Left ventricle myocardium inferior (tissue), 1 donor: ENCODE data around the gene ZNF609. TPM values are rescaled to one million over a fixed set of nuclear protein-coding genes. Genes with fewer than 3 reads are reported as not detected.
A peak's percentile ranks its signal among the peaks of the same experiment; 100 is the strongest.

Experiments
- DNase-seq: peaks from one replicate; pipeline ENCODE4 v3.0.0-alpha.2; 2020
- H3K27ac ChIP-seq: fragments of 200-600 bp; replicated peaks from 2 replicates; pipeline ENCODE4 v1.8.0; 2021
- H3K27me3 ChIP-seq: fragments of 200-600 bp; 2 replicates; pipeline ENCODE4 v1.8.0; 2021; ENCODE audit warnings: low read depth
- H3K36me3 ChIP-seq: fragments of 200-600 bp; 2 replicates; pipeline ENCODE4 v1.8.0; 2021
- H3K4me1 ChIP-seq: fragments of 200-600 bp; 2 replicates; pipeline ENCODE4 v1.8.0; 2021
- H3K4me3 ChIP-seq: fragments of 200-600 bp; 2 replicates; pipeline ENCODE4 v1.8.0; 2021; ENCODE audit warnings: mild to moderate bottlenecking, moderate library complexity
- H3K9me3 ChIP-seq: fragments of 200-600 bp; replicated peaks from 2 replicates; pipeline ENCODE4 v1.8.0; 2021
- intact Hi-C: fragments of 100-400 bp; cut with micrococcal nuclease; formaldehyde crosslinking; loops from one replicate; pipeline ENCODE4 v1.11.0; 2022
- total RNA-seq: library from RNA; stranded (reverse); fragmentation: NEBNext Ultra II Directional; extraction: Animal tissue kit (Norgen Biotek cat#: 25700); gene quantifications from one replicate; pipeline ENCODE4 v1.2.1, GENCODE V29; 2021
- TF ChIP-seq, protein P1 (sequence below): fragments of 200-600 bp; IDR thresholded peaks from 2 replicates; pipeline ENCODE4 v1.8.0; 2021; ENCODE audit warnings: antibody characterized with exemption, mild to moderate bottlenecking, borderline replicate concordance
- donor health status: DM: no; HTN: yes; CAD: no; lungs with severe emphysema.

ZNF609 gene
- total RNA-seq, 1 donor from 2014 or later = 14.7 TPM

- intact Hi-C loops = no loop called here
- peaks cover 15% of the 10 kb centered on the region for H3K4me1 ChIP-seq
- TF ChIP-seq, protein P1, sequence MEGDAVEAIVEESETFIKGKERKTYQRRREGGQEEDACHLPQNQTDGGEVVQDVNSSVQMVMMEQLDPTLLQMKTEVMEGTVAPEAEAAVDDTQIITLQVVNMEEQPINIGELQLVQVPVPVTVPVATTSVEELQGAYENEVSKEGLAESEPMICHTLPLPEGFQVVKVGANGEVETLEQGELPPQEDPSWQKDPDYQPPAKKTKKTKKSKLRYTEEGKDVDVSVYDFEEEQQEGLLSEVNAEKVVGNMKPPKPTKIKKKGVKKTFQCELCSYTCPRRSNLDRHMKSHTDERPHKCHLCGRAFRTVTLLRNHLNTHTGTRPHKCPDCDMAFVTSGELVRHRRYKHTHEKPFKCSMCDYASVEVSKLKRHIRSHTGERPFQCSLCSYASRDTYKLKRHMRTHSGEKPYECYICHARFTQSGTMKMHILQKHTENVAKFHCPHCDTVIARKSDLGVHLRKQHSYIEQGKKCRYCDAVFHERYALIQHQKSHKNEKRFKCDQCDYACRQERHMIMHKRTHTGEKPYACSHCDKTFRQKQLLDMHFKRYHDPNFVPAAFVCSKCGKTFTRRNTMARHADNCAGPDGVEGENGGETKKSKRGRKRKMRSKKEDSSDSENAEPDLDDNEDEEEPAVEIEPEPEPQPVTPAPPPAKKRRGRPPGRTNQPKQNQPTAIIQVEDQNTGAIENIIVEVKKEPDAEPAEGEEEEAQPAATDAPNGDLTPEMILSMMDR = no peak
- no peaks in the 10 kb centered on the region for H3K9me3 ChIP-seq
- peak; percentile 52 for DNase-seq
- no peak overlapping the region for H3K4me3 ChIP-seq
- H3K36me3 ChIP-seq = peaks cover 30% of the 10 kb centered on the region
- H3K27me3 ChIP-seq = no peaks in the 10 kb centered on the region
- no peak overlapping the region for H3K27ac ChIP-seq
Measured at GRCh38 chr15:64452988-64453688, 7.2 kb upstream of the ZNF609 start.

GRCh38 chr15:64453689-64454037 is 6.7 kb upstream of the ZNF609 start:
- no peak overlapping the region for H3K4me3 ChIP-seq
- H3K27ac ChIP-seq = no peak overlapping the region
- intact Hi-C loops = no loop called here
- DNase-seq = no peak
- TF ChIP-seq, protein P1 = no peak
- H3K27me3 ChIP-seq = no peaks in the 10 kb centered on the region
- H3K36me3 ChIP-seq = peaks cover 25% of the 10 kb centered on the region
- H3K4me1 ChIP-seq = peaks cover 15% of the 10 kb centered on the region
- H3K9me3 ChIP-seq = no peaks in the 10 kb centered on the region

DNA sequence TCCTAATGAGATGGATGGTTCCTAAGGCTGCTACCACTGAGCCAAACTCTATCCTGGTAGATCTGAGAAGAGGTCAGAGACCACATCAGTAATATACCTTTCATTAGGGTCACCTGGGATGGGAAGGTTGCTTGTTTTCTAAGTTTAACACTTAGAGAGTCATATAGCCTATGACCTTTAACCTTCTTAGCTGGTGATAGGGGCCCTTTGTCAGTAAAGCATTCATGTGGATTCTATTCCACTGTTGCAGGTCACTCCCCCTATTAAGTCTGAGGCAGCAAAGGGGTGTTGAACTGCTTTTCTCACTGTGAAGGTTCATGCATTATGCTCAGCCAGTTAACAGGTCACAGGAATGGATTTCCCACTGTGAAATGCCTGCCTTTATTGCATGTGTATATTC is 6.1 kb upstream of the ZNF609 start:
- peaks cover 15% of the 10 kb centered on the region for H3K4me1 ChIP-seq
- H3K27ac ChIP-seq = no peak overlapping the region
- intact Hi-C loops = no loop called here

DNA sequence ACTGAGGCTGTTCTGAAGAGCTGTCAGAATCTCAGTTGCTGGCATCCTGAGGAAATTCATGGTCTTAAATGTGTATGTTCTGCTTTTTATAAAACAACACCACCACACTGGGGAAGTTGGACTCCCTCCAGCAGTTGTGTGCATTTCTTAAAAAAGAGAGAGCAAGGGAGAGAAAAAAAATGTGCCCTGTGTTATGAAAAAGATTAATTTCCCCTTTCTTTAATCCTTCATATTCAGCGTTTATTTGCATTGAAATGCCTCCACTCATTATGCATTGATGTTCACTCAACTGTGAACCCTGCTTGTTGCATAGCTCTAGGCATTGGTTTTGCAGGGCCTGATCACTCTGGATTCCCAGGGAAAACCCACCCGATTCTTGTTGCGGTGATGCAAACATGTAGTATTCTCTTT is 4.4 kb upstream of the ZNF609 start:
- intact Hi-C loops = no loop called here
- no peak for DNase-seq
- peaks cover 22% of the 10 kb centered on the region for H3K4me1 ChIP-seq

More for the DNA sequence above, 6.1 kb upstream of the ZNF609 start:
- H3K36me3 ChIP-seq = peaks cover 19% of the 10 kb centered on the region
- H3K4me3 ChIP-seq = no peak overlapping the region
- TF ChIP-seq, protein P1 = no peak
- no peak for DNase-seq
- H3K27me3 ChIP-seq = no peaks in the 10 kb centered on the region
- no peaks in the 10 kb centered on the region for H3K9me3 ChIP-seq

GRCh38 chr15:64456634-64457108 is 3.7 kb upstream of the ZNF609 start:
- Histone ChIP-seq H3K27ac (peak overlapping the region; percentile 34), H3K4me1 (peaks cover 27% of the 10 kb centered on the region), H3K27me3 (no peaks in the 10 kb centered on the region), H3K4me3 (no peak overlapping the region), H3K9me3 (no peaks in the 10 kb centered on the region), H3K36me3 (peaks cover 17% of the 10 kb centered on the region)
- DNase-seq = no peak
- intact Hi-C loops = no loop called here
- TF ChIP-seq, protein P1 = no peak

More for the DNA sequence above, 4.4 kb upstream of the ZNF609 start:
- Histone ChIP-seq H3K27me3 (no peaks in the 10 kb centered on the region), H3K9me3 (no peaks in the 10 kb centered on the region), H3K27ac (peak overlapping the region; percentile 34), H3K36me3 (peaks cover 17% of the 10 kb centered on the region), H3K4me3 (no peak overlapping the region)
- TF ChIP-seq, protein P1 = no peak
